Right atrium auricular region (tissue), 2 donors: ENCODE data around the gene FZD7. TPM values are rescaled to one million over a fixed set of nuclear protein-coding genes. Genes with fewer than 3 reads are reported as not detected.

ENCODE experiments used
- DNase-seq: peaks from one replicate; pipeline ENCODE4 v3.0.0-alpha.2; 2019; ENCODE audit warnings: low spot score
- H3K27ac ChIP-seq, 2 donors: fragments of 200-600 bp; sonication (generic); 1 replicate in 1 of 2; 2 replicates in 1 of 2; pipeline ENCODE4 v1.5.1; 2016 to 2019
- H3K27me3 ChIP-seq, 2 donors: fragments of 200-600 bp; sonication (generic); one replicate each; pipeline versions ENCODE4 v1.5.1 to v1.6.0; 2017 to 2019
- H3K36me3 ChIP-seq: fragments of 200-600 bp; sonication (generic); one replicate; pipeline ENCODE4 v1.5.1; 2016
- H3K4me1 ChIP-seq, 2 donors: fragments of 200-600 bp; sonication (generic); one replicate each; pipeline versions ENCODE4 v1.5.1 to v1.6.0; 2017 to 2019
- H3K4me3 ChIP-seq, 2 donors: fragments of 200-600 bp; sonication (generic); 1 replicate in 1 of 2; 2 replicates in 1 of 2; pipeline ENCODE4 v1.5.1; 2017 to 2019; ENCODE audit warnings: mild to moderate bottlenecking in 1 of 2, moderate library complexity in 1 of 2
- H3K9me3 ChIP-seq, 2 donors: fragments of 200-600 bp; sonication (generic); one replicate each; pipeline ENCODE4 v1.5.1; 2019
- total RNA-seq, 2 donors: library from RNA; depleted of rRNA; stranded (reverse); fragments of >200 nt; gene quantifications; one replicate each; pipeline ENCODE4 v1.1.0, GENCODE V29; 2016
- TF ChIP-seq, protein P1 (sequence below), 2 donors: fragments of 200-600 bp; sonication (generic); IDR thresholded peaks; one replicate each; pipeline ENCODE4 v1.5.1; 2019; ENCODE audit warnings: antibody characterized with exemption in 2 of 2

FZD7 gene
- total RNA-seq, 2 donors from 2014 or later, result 14.1 to 24.5 TPM

DNA sequence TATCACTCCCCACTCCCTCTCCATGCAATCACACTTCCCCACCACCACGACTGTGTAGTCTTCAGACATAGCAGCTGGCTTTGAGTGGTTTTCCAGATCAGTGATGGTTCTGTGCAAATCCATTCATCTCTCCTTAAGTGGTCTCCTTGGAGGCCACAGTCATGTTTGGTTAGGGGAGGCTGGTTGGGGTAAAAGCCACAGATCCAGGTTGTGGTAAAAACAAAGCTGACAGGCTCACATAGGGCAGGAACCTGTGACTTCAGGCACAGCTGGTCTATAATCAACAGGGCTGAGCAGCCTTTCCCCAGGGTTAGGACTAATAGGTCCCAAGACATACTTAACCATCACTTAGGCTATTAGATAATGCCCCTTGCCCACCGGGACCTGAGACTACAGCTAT, 46.2 kb upstream of the FZD7 start:
- Histone ChIP-seq H3K27me3 (no peaks in the 10 kb centered on the region), H3K36me3 (no peaks in the 10 kb centered on the region), H3K9me3 (no peaks in the 10 kb centered on the region), H3K27ac (no peak overlapping the region), H3K4me1 (peaks cover 0 to 6% of the 10 kb centered on the region in 2 donors), H3K4me3 (no peak overlapping the region)
- TF ChIP-seq, protein P1, sequence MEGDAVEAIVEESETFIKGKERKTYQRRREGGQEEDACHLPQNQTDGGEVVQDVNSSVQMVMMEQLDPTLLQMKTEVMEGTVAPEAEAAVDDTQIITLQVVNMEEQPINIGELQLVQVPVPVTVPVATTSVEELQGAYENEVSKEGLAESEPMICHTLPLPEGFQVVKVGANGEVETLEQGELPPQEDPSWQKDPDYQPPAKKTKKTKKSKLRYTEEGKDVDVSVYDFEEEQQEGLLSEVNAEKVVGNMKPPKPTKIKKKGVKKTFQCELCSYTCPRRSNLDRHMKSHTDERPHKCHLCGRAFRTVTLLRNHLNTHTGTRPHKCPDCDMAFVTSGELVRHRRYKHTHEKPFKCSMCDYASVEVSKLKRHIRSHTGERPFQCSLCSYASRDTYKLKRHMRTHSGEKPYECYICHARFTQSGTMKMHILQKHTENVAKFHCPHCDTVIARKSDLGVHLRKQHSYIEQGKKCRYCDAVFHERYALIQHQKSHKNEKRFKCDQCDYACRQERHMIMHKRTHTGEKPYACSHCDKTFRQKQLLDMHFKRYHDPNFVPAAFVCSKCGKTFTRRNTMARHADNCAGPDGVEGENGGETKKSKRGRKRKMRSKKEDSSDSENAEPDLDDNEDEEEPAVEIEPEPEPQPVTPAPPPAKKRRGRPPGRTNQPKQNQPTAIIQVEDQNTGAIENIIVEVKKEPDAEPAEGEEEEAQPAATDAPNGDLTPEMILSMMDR (IDR thresholded peaks at IDR 0.05), result no peak
- no peak for DNase-seq

DNA sequence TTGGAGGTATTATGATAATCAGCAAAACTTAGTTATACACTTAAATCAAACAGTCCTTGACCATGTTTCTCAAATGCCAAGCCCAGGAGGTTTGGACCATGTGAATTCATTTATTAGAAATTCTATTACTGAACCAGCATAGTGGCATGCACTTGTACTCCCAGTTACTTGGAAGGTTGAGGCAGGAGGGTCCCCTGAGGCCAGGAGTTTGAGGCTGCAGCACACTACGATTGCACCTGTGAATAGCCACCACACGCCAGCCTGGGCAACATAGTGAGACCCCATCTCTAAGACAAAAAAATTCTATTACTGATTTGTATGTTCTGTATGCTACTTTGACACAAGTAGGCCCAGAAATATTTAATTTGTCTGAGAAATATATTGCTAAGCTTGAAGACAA, 43.6 kb upstream of the FZD7 start:
- Histone ChIP-seq H3K4me1 (peaks cover 0 to 2% of the 10 kb centered on the region in 2 donors), H3K4me3 (no peak overlapping the region), H3K9me3 (no peaks in the 10 kb centered on the region), H3K27me3 (no peaks in the 10 kb centered on the region), H3K36me3 (no peaks in the 10 kb centered on the region), H3K27ac (no peak overlapping the region)
- DNase-seq, result no peak
- TF ChIP-seq, protein P1 (IDR thresholded peaks at IDR 0.05), result no peak

DNA sequence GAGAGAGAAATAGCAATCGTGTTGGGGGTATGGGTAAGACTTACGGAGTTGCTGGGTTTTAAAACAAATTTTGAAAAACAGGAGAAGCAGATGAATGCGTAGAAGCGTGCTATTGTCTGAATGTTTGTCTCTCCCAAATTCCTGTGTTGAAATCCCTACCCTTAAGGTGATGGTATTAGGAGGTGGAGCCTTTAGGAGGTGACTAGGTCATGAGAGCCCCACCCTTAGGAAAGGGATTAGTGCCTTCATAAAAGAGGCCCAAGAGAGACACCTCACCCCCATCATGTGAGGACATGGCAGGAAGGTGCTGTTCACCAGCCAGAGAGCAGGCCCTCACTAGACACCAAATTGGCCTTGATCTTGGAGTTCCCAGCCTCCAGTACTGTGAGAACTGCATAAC, 40.7 kb upstream of the FZD7 start:
- no peak overlapping the region for H3K4me3 ChIP-seq
- DNase-seq, result no peak
- H3K27me3 ChIP-seq, result no peaks in the 10 kb centered on the region
- no peaks in the 10 kb centered on the region for H3K4me1 ChIP-seq
- H3K9me3 ChIP-seq, result no peaks in the 10 kb centered on the region
- no peak overlapping the region for H3K27ac ChIP-seq
- no peaks in the 10 kb centered on the region for H3K36me3 ChIP-seq
- TF ChIP-seq, protein P1 (IDR thresholded peaks at IDR 0.05), result no peak

DNA sequence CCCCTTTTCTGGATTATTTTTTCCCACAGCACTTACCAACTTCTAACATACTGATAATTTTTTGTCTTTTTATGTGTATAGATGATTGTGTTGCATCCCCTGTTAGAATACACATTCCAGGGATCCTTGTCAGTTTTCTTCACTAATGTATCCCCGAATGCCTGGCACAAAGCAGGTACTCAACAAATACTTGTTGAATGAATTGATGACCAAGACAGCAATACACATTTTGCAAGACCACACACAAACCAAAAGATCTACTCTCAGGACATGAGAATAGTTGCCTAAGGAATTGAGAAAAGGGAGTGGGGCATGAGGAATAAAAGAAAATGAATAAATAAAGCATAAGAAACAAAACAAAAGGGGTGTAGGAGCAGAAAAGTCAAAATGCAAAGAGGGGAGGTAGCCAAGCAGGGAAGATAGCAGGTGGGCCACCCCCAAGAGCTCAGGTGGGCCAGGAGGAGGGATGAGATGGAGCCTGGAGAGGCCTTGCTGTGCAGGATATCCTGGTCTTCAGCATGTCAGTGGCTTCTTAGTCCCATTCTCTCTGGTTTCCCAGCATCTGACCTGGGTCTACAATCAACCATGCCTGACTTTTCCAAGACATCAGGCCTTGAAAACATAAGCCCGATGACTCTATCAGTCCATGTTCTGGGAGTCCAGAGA, 38.5 kb upstream of the FZD7 start:
- no peak for DNase-seq
- peaks cover 0 to 7% of the 10 kb centered on the region in 2 donors for H3K4me1 ChIP-seq
- TF ChIP-seq, protein P1 (IDR thresholded peaks at IDR 0.05), result no peak

DNA sequence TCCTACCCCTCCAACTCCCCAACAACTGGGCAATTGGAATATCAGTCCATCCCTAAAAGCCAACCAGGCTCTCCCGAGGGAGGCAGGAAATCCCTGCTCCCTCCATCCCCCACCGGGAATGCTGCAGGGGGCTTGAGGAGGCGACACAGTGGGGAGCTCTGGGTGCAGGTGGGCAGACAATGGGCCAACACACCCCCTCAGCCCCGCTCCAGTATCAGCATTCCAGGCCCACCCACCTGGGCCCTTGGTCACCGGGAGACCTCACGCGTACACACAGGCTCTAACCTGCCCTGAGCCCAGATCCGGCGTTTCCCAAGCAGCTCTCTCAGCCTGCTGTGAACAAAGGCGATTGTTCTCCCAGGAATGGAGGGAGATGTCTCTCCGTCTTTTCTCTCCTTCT, 37.6 kb upstream of the FZD7 start:
- Histone ChIP-seq H3K27ac (no peak overlapping the region), H3K4me1 (peaks cover 0 to 10% of the 10 kb centered on the region in 2 donors), H3K4me3 (no peak overlapping the region), H3K36me3 (no peaks in the 10 kb centered on the region), H3K9me3 (no peaks in the 10 kb centered on the region), H3K27me3 (no peaks in the 10 kb centered on the region)
- TF ChIP-seq, protein P1 (IDR thresholded peaks at IDR 0.05), result no peak
- no peak for DNase-seq

More for the DNA sequence above, 38.5 kb upstream of the FZD7 start:
- Histone ChIP-seq H3K27me3 (no peaks in the 10 kb centered on the region), H3K27ac (no peak overlapping the region), H3K9me3 (no peaks in the 10 kb centered on the region), H3K36me3 (no peaks in the 10 kb centered on the region), H3K4me3 (no peak overlapping the region)
